ENCODE measurements around the gene MRC2.

DNA sequence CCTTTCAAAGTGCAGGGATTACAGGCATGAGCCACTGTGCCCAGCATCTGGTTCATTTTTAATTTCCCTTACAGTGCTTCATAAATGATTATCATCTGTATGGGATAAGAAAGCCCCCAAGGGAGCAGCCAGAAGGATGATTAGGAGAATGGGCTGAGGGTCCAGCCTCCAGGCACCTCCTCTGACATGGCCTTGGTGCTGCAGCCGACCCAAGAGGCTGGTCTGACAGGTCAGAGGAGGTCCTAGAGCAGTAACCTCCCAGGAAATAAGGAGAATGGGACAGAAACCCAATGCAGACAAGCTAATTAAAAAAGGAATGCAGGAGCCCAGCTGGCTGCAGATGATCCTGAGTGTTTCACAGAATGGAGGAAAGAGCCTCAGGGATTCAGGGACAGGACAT is 29.0 kb downstream of the MRC2 start:
- TF ChIP-seq, protein P1, sequence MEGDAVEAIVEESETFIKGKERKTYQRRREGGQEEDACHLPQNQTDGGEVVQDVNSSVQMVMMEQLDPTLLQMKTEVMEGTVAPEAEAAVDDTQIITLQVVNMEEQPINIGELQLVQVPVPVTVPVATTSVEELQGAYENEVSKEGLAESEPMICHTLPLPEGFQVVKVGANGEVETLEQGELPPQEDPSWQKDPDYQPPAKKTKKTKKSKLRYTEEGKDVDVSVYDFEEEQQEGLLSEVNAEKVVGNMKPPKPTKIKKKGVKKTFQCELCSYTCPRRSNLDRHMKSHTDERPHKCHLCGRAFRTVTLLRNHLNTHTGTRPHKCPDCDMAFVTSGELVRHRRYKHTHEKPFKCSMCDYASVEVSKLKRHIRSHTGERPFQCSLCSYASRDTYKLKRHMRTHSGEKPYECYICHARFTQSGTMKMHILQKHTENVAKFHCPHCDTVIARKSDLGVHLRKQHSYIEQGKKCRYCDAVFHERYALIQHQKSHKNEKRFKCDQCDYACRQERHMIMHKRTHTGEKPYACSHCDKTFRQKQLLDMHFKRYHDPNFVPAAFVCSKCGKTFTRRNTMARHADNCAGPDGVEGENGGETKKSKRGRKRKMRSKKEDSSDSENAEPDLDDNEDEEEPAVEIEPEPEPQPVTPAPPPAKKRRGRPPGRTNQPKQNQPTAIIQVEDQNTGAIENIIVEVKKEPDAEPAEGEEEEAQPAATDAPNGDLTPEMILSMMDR (conservative IDR thresholded peaks at IDR 0.05; ENCODE audit: low read depth, low read length), result no peak
- TF ChIP-seq EZH2 (IDR thresholded peaks at IDR 0.05; ENCODE audit: borderline replicate concordance, low read depth, low read length, poor library complexity, severe bottlenecking), result no peak
